Suprapubic skin (tissue), 4 donors: ENCODE results near the gene CLDN18. TPM values are rescaled to one million over a fixed set of nuclear protein-coding genes. Genes with fewer than 3 reads are reported as not detected.

Source experiments
- DNase-seq, 2 donors: peaks; one replicate each; pipeline ENCODE4 v3.0.0-alpha.2; 2019; ENCODE audit warnings: low spot score in 2 of 2
- H3K27ac ChIP-seq: fragments of 200-600 bp; sonication (generic); one replicate; pipeline ENCODE4 v1.5.1; 2019
- H3K27me3 ChIP-seq: fragments of 200-600 bp; sonication (generic); one replicate; pipeline ENCODE4 v1.5.1; 2019
- H3K36me3 ChIP-seq: fragments of 200-600 bp; sonication (generic); one replicate; pipeline ENCODE4 v1.5.1; 2019
- H3K4me1 ChIP-seq: fragments of 200-600 bp; sonication (generic); one replicate; pipeline ENCODE4 v1.5.1; 2019
- H3K4me3 ChIP-seq: fragments of 200-600 bp; sonication (generic); one replicate; pipeline ENCODE4 v1.5.1; 2019; ENCODE audit warnings: mild to moderate bottlenecking
- H3K9me3 ChIP-seq: fragments of 200-600 bp; sonication (generic); one replicate; pipeline ENCODE4 v1.5.1; 2019
- CTCF ChIP-seq, 2 donors: fragments of 200-600 bp in 1 of 2; fragments of 450-650 bp in 1 of 2; sonication (generic) in 1 of 2; IDR thresholded peaks; one replicate each; pipeline ENCODE4 v1.5.1; 2016 to 2019; ENCODE audit warnings: antibody characterized with exemption in 2 of 2, mild to moderate bottlenecking in 1 of 2, moderate library complexity in 1 of 2
- EP300 ChIP-seq: sonication (generic); formaldehyde crosslinking; IDR thresholded peaks from one replicate; pipeline ENCODE4 v1.6.1; 2017; ENCODE audit warnings: antibody characterized with exemption
- POLR2A ChIP-seq, 2 donors: fragments of 450-650 bp; IDR thresholded peaks; one replicate each; pipeline ENCODE4 v1.6.1; 2017; ENCODE audit warnings: antibody characterized with exemption in 2 of 2, mild to moderate bottlenecking in 2 of 2, moderate library complexity in 2 of 2
- POLR2AphosphoS5 ChIP-seq, 3 donors: sonication (generic); formaldehyde crosslinking; IDR thresholded peaks; one replicate each; pipeline ENCODE4 v1.6.1; 2017; ENCODE audit warnings: antibody characterized with exemption in 3 of 3
- WGBS: methylation state at CpG from one replicate; pipeline ENCODE4 v1.1.5; 2018; 5-methylcytosine and 5-hydroxymethylcytosine counted together
- total RNA-seq, 4 donors: library from RNA; depleted of rRNA; stranded (reverse); fragments of >200 nt; gene quantifications; one replicate each; pipeline ENCODE4 v1.1.0, GENCODE V29; 2016

Gene CLDN18
- total RNA-seq, 4 donors from 2014 or later: not detected

GRCh38 chr3:137998121-137999042, 11.6 kb upstream of the CLDN18 start:
- DNase-seq: no peak
- H3K27me3 ChIP-seq: peaks cover 3% of the 10 kb centered on the region
- no peak overlapping the region for H3K27ac ChIP-seq
- no peaks in the 10 kb centered on the region for H3K36me3 ChIP-seq
- no peaks in the 10 kb centered on the region for H3K4me1 ChIP-seq
- TF ChIP-seq POLR2A (IDR thresholded peaks at IDR 0.05): no peak
- TF ChIP-seq EP300: no peak
- no peak for TF ChIP-seq POLR2AphosphoS5 (IDR thresholded peaks at IDR 0.05)
- TF ChIP-seq CTCF (IDR thresholded peaks at IDR 0.05): no peak
- 88% methylated on average over 15 of the region's 18 CpGs for WGBS
- H3K4me3 ChIP-seq: no peak overlapping the region
- peaks cover 9% of the 10 kb centered on the region for H3K9me3 ChIP-seq

- whole genome bisulfite sequencing: 81% methylated on average over 2 of the region's 2 CpGs
- H3K36me3 ChIP-seq: no peaks in the 10 kb centered on the region
- H3K27ac ChIP-seq: no peak overlapping the region
- H3K9me3 ChIP-seq: no peaks in the 10 kb centered on the region
- H3K27me3 ChIP-seq: no peaks in the 10 kb centered on the region
- H3K4me1 ChIP-seq: no peaks in the 10 kb centered on the region
- no peak for TF ChIP-seq EP300
- TF ChIP-seq CTCF (IDR thresholded peaks at IDR 0.05): no peak
- no peak for TF ChIP-seq POLR2AphosphoS5 (IDR thresholded peaks at IDR 0.05)
- no peak for TF ChIP-seq POLR2A (IDR thresholded peaks at IDR 0.05)
- H3K4me3 ChIP-seq: no peak overlapping the region
- DNase-seq: no peak
These were observed 6.9 kb upstream of the CLDN18 start for GRCh38 chr3:138003069-138003468.

- H3K27ac ChIP-seq: no peak overlapping the region
These were observed 4.3 kb upstream of the CLDN18 start for GRCh38 chr3:138005627-138006026.

GRCh38 chr3:138007898-138008297, 2.1 kb upstream of the CLDN18 start:
- no peaks in the 10 kb centered on the region for H3K4me1 ChIP-seq
- H3K27me3 ChIP-seq: no peaks in the 10 kb centered on the region
- no peak overlapping the region for H3K27ac ChIP-seq
- no peaks in the 10 kb centered on the region for H3K9me3 ChIP-seq
- TF ChIP-seq POLR2A (IDR thresholded peaks at IDR 0.05) (no peak), POLR2AphosphoS5 (IDR thresholded peaks at IDR 0.05) (no peak), EP300 (no peak), CTCF (IDR thresholded peaks at IDR 0.05) (no peak)
- H3K4me3 ChIP-seq: no peak overlapping the region
- DNase-seq: no peak
- no peaks in the 10 kb centered on the region for H3K36me3 ChIP-seq
- WGBS: 56% methylated on average over 1 of the region's 1 CpG

More at GRCh38 chr3:138005627-138006026, 4.3 kb upstream of the CLDN18 start:
- H3K4me3 ChIP-seq: no peak overlapping the region
- no peaks in the 10 kb centered on the region for H3K27me3 ChIP-seq
- DNase-seq: no peak
- no peaks in the 10 kb centered on the region for H3K4me1 ChIP-seq
- TF ChIP-seq EP300 (no peak), CTCF (IDR thresholded peaks at IDR 0.05) (no peak), POLR2A (IDR thresholded peaks at IDR 0.05) (no peak), POLR2AphosphoS5 (IDR thresholded peaks at IDR 0.05) (no peak)
- H3K36me3 ChIP-seq: no peaks in the 10 kb centered on the region
- H3K9me3 ChIP-seq: no peaks in the 10 kb centered on the region

- H3K4me1 ChIP-seq: no peaks in the 10 kb centered on the region
- DNase-seq: no peak
- no peaks in the 10 kb centered on the region for H3K9me3 ChIP-seq
- 87% methylated on average over 6 of the region's 14 CpGs for WGBS
- no peak overlapping the region for H3K27ac ChIP-seq
- no peak overlapping the region for H3K4me3 ChIP-seq
- no peaks in the 10 kb centered on the region for H3K27me3 ChIP-seq
- TF ChIP-seq CTCF (IDR thresholded peaks at IDR 0.05) (no peak), POLR2A (IDR thresholded peaks at IDR 0.05) (no peak), POLR2AphosphoS5 (IDR thresholded peaks at IDR 0.05) (no peak), EP300 (no peak)
- H3K36me3 ChIP-seq: no peaks in the 10 kb centered on the region
These were observed 267 bp downstream of the CLDN18 start for GRCh38 chr3:138010273-138010590.
